T follicular helper cell (primary cell): ENCODE data around the gene CDH4.
"Not testable (repeated sequence)": the region's sequence is repeated elsewhere in the genome, so short reads cannot be mapped to it uniquely, and the experiment has no call there.

ENCODE experiments used
- DNase-seq: peaks from one replicate; pipeline ENCODE4 v3.0.0-alpha.2; 2020; ENCODE audit warnings: low read depth

Gene CDH4

DNA sequence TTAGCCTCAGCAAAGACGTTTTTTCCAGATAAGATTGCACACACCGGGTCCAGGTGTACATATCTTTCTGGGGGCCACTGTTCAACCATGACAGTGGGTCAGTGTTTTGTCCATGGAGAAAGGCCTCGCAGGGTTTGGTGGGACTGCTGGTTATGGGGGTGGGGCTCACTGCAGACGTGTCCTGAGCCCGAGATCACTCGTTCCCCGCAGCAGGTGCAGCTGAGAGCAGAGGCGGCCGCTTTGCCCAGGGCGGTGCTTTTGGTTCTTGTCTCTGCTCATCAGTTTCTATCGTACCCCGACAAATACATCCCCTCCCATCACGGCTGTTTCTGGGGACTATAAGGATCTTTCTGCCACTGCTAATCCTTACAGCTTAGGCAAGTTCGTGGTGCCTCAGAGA is 166.9 kb downstream of the CDH4 start:
- DNase-seq = no peak

DNA sequence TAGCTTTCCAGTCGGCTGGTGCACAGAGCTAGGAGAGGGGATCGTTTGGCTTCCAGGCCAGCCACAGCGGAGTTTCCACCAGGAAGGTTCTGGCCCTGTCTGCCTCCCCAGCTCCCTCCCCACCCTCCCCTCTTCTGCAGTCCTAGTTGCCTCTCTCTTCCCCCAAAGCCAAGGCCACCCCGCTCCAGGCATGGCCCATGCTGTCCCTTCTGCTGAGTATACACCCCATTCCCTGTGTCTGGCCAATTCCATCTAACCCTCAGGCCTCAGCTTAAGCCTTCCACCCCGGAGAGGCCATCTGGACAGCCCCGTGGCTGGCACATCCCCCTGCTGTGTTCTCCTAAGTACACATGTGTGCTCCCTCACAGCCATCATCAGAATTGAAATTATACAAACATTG is 167.4 kb downstream of the CDH4 start:
- no peak for DNase-seq

DNA sequence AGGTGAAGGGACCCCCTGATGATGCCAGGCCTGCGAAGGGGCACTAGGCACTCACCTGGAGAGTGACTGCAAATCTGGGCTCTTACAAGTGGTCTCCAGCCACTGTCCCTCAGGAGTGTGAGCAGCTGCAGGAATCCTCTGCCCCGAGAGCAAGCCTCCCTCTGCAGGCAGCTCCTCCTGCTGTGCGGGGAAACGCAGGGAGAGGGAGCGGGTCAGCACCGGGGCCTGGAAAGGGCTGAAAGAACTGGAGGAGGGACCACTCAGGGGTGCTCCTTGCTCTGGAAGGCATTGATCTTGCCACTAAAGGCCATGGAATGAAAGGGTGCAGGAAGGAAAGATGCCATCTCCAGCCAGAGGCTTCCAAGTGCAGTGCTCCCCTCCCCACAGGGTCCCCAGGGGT is 168.0 kb downstream of the CDH4 start:
- DNase-seq = no peak

DNA sequence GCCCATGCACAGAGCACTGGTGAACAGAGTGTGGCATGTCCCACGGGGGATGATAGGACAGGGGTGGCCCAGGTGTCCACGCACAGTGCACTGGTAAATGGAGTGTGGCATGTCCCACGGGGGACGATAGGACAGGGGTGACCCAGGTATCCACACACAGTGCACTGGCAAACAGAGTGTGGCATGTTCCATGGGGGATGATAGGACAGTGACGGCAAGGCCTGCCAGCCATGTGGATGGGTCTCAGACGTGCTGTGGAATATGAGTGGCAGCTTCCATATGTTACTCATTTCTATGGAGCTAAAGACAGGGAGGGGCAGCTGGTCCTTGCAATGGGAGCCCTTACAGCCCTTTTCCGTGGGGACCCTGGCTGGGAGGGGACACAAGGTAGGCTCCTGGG is 168.7 kb downstream of the CDH4 start:
- no peak for DNase-seq

DNA sequence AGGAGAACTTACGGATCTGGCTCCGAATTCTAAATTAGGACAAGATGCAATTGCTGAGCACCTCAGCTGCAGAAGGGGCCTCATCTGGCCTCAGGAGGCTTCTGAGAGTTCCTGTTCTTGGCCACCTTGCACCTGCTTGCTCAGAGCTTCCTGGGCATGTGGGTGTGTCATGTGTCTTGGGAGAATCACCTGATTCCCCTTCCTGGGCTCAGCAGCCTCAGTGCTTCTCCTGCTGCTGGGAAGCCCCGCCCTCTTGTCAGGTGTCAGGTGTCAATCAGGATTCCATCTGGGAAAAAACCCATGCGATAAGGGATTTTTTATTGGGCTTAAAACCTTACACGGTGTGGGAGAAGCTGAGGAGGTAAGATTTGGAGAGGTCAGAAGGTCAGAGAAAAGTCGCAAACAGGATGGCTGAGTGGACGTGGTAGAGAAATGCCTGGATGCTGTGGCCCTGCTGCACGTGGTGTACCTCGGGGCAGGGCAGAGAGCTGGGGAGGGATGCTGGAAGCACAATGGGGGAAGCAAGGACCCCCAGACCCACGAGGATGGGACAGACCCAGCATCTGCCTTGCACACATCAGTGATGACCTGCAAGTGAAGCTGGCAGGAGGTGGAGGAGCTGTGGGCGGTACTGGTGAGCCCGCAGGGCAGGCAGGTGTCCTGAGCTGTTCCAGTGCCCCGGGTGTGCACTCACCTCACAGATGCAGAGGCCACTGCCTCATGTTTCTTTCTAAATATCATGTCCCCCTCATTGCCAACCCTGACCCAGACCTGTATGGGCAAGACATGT is 170.8 kb downstream of the CDH4 start:
- DNase-seq = no peak

DNA sequence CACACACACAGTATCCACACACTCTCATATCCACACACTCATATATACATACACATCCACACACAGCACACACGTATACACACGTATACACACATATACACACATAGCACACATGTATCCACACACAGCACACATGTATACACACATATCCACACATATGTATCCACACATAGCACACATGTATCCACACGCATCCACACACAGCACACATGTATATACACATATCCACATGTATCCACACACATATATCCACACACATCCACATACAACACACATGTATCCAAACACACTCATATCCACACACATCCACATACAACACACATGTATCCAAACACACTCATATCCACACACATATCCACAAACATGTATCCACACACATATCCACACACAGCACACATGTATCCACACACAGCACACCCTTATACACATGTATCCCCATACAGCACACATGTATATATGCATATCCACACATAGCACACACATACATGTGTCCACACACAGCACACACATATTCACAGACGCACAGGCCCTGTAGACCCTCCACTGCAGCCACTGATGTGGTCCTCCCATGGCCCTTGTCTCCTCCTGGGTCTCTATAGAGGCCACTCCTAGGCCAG is 172.1 kb downstream of the CDH4 start:
- DNase-seq = no peak

DNA sequence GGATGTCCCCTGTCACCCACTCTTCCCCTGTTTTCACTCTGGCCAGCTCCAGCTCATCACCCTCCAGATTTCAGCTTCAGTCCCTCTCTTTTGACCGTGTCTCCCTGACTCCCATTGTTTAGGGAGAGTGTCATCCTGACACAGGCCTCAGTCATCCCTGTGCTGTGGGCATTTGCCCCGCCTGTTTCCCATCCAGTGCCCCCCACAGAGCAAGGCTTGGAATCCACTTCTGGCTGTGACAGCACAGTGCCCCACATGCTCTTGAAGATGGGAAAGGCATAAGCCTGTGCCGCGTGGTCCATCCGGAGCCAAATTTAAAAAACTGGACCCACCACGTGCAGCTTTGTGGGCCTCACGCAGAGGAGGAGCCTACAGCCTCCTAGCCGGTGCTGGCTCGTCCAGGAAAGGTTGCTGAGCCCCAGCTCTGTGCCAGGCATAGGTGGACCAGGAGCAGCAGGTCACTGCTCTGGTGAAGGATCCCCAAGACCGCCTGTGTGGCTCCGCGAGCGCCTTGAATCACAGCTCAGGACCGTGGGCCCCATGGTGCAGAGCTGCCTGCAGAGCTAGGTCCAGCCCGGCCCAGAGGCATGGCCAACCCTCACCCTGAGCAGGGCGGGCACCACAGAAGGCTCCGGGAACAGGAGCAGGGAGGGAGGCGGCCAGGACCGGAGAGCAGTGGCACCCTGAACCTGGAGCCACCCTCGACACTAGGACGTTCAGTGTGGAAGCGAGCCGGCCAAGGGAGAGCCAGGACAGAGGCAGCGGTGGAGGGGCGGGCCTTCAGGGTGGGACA is 172.8 kb downstream of the CDH4 start:
- DNase-seq = no peak

DNA sequence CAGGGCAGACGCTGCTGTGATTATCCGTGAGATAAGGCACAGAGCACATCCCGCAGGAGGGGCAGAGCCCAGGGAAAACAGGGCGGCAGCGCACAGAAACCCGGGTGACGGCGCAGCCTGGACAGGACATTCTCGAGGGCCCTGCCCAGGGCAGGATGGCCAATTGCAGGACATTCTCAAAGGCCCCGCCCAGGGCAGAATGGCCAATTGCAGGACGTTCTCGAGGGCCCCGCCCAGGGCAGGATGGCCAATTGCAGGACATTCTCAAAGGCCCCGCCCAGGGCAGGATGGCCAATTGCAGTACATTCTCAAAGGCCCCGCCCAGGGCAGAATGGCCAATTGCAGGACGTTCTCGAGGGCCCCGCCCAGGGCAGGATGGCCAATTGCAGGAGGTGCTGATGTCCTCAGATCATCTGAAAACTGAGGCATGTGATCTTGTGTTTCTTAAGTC is 173.5 kb downstream of the CDH4 start:
- DNase-seq = not testable (repeated sequence)

DNA sequence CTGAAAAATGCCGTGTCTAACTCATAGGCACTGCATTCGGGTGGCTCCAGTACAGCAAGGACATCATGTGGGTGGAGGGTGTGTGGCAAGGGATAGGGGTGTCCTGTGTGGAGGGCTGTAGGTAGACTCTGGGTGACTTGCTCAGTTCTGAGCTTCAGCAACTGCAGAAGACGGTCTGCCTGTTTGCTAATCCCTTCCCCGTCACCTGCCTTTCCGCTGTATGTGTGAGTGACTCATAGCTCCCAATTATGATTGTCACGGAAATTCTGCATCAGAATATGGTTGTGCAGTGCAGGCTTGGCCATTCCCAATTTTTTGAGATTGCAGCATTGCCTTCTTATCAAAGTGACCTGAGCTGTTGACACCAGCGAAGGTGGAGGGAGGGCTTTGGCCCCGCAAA is 174.3 kb downstream of the CDH4 start:
- DNase-seq = no peak

DNA sequence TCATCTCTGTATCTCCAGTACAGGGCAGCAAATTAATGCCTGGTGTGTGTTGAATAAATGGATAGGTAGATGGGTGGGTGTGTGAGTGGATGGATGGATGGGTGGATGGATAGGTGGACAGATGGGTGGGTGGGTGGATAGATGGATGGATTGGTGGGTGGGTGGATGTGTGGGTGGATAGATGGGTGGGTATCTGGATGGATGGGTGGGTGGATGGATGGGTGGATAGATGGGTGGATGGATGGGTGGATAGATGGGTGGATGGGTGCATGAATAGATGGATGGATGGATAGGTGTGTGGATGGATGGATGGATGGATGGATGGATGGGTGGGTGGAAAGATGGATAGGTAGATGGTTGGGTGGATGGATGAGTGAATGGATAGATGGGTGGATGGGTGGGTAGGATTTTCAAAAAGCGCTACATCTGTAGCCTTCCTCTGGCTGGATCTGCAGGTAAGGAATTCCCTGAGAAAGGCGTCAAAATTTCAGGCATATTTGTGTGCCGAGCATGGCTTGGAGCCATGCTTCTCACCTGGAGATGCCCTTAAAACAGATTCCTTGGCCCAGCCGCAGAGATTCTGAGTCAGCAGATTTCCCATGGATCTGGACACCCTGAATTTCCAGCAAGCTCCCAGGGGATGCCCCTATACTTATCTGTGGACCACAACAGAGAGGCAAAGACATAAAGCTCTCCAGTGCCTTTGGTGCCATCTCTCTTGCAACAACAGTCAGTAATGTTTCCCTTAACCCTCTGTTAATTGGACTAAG is 177.6 kb downstream of the CDH4 start:
- DNase-seq = no peak

DNA sequence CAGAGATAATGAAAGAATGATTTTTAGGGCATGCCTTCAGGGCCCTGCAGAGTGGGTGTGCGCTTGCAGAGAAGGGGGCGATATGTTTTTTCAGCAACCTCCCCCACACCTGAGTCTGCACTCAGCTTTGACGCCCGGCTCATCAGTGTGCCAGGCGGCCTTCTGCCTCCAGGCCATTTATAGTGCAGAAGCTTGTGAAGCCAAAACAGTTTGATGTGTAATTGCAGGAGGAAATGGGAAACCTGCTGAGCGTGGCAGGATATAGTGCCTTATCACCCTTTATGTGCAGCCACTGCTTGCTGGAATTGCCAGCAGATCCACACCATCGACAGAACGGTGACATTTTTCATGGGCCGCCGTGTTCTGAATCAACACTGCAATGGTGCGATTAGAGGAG is 178.2 kb downstream of the CDH4 start:
- no peak for DNase-seq

DNA sequence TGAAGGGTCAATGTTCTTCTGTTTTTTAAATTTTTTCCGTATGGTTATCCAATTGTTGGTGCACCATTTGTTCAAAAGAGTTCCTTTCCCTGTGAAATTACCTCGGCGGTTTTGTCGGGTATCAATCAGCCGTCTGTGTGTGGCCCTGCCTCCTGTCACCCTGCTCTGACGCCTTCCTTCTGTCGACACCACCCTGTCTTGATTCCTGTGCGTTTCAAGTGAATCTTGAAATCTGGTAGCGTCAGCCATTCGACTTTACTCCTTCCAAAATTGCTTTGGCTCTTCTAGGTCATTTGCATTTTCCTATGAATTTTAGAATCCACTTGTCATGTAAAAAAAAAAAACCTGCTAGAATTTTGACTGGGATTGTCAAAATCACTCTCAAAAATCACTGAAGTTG is 181.1 kb downstream of the CDH4 start:
- DNase-seq = no peak

DNA sequence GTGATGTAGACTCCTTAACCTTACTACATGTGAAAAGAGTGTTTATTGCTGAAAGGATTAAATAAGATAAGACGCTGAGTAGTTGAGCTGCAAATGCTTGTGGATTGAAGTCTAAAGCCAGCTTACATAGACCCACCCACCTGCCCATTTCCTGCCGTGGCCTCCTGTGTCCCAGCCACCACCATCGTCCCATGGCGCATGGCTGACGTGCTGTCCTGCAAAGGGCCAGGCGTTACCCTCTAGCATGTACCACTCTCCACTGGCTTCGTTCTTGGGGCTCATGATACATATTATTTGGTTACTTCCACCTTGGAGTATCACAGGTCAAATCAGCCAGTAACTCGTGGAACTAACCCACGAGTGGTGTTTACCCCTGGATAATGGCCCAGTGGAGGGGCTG is 181.8 kb downstream of the CDH4 start:
- no peak for DNase-seq

DNA sequence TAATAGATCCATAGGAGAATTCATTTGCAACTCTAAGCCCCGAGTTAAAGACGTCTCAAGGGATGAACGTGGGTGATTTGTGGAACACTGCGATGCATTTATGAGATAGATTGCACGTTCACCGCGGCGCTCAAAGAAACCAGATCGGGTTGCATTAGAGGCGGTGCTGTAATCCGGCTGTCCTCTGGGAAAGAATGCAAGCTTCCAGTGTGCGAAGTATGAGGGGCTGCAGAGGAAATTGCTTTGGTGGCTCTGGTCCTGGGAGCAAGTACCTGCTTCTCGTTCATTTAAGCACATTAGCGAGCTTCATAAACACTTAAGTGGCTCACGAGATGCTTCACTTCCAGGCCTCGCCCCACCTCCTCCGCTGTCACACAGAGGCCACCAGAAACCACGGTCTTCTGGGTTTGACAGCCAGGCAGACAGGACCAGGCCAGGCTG is 182.3 kb downstream of the CDH4 start:
- no peak for DNase-seq

DNA sequence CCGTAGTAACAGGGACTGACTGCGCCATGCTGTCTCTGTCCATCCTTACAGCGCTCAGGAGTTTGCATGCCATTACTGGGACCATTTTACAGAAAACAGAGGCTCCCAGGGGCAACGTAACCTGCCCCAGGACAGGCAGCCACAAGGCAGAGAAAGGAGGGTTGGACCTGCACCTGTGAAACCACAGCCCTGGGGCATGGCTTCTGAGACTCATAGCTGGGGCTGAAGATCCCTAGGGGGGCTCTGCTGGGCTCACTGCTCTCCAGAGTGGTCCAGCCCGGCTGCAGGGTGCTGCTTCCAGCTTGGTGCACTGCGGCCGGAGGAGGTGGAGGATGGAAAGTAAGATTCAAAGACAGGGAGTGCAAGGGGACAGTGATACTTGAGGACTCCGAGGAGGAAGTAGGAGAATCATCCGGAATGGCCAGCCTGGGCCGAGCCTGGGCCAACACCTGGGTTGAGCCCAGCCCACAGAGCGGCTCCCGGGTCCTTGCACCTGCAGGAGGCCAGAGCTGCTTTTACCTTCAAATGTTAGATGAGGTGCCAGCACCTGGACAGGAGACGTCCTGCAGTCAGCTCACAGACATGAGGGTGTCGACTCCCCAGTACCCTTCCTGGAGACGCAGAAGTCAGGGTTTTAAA is 183.2 kb downstream of the CDH4 start:
- DNase-seq = no peak

DNA sequence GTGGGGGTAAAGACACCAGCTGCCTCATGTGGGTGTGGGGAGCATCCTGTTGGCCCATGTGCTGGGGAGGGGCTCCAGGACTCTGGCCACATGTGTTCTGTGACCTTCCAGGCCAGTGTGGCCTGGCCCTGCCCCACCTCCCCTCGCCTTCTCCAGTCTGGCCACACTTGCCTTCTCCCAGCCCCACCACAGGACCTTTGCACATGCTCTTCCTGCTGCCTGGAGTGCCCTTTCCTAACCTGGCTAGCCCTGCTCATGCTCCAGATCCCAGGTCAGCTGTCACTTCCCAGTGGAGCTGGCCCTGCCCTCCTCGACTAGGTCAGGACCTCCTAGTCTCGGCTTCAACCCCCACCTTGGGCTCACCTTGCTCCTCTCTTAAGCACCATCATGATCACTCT is 183.8 kb downstream of the CDH4 start:
- DNase-seq = no peak

DNA sequence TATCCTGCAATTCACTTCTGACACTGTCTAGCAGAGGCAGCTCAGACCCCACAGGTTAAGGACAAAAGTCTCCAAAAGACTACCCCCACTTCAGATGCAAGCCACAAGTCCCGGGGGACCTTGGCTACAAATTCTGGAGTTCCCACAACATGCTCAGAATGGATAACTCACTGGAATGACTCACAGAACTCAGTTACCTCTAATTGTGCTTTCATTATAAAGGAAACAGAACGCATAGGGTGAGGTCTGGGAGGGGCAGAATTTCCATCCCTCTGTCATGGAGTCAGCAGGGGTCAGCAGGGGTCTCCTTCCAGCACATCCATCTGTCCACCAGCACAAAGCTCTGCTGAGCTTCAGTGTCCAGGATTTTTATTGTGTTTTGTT is 184.2 kb downstream of the CDH4 start:
- no peak for DNase-seq

DNA sequence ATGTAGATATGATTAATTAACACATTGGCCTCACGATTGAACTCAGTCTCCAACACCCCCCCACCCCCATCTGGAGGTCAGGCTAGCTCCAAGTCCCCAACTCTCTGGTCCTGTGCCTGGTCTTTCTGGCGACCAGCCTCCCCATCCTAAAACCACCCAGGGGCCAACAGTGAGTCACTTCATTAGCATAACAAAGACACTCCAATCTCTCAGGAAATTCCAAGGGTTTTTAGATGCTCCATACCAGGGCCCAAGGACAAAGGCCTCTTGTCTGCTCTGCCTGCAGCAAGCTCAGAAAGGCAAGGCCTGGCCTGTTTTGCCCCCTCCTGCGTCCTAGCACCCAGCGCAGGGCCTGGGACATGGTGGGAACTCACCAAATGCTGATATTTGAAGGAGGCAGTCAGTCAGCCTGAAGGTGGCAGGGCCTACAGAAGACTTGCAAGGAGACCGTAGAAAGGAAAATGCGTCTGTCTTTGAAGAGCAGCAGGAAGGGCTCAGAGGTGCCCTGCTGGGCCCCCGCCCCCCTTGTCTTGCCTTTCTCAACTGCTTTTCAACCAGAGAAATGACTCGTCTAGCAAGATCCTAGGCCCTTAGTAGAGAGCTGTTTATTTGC is 184.7 kb downstream of the CDH4 start:
- DNase-seq = no peak

DNA sequence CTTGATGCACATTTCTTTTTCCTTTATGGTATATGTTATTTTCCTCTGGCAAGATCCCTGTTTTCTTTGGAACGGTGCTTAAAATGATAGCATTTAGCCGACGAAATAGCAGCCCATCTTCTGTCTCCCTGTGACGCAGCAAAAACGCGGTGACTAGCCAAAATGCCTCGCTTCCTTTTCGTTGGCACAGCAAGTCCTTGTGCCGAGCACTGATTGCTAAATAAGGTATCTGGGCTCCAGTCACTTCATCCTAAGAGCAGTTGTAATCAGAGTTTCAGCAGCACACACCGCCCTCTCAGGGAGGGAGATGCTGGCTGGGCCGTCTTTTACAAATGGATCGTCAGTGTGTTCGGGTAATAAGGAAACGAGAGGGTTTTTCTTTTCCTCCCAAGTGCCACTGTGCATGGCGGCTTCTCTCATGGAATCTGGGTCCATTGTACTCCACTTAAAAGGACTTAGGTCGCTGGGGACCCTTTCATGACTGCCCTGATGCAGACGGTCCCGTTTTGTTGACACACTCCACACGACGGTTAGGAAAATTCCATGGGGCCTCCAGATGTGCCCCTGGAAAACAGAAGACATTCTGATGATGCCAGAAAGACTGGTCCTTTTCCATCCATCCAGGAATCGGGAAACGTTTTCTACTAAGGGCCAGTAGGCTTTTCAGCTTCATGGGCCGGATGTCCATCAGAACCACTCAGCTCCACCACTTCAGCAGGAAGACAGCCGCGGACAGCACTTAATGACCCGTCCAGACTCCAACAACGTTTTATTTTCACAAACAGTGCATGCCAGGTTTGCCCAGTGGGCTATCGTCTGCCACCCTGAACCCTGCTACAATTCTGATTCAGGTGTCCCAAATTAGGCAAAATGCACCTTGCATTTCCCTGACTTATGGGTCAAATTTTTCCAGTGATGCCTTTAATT is 185.5 kb downstream of the CDH4 start:
- DNase-seq = no peak

DNA sequence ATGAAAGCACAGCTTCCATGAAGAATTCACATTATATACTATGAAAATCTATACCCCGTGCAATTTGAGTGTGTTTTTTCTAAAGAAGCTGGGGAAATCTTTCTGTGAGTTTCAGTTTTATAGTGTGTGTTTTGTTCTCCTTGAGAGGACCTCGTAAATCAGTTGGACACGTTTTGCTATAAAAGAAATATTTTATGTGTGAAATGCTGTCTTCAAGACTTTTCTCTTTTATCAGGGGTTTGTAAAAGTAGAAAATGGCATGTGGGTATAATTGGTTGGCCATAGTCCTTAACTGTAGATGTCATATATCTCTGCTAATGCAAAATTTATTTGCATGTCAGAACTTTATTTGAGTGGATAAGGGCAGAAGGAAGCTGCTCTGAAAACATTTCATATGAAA is 186.2 kb downstream of the CDH4 start:
- DNase-seq = no peak
